ENCODE data around the gene SDF4.

SDF4 gene

GRCh38 chr1:1225913-1226312 lies 5.9 kb downstream of the SDF4 start:
- peaks cover 66% of the 10 kb centered on the region for H3K79me2 ChIP-seq (ENCODE audit: insufficient read depth, low read length)

GRCh38 chr1:1225238-1225845 lies 6.5 kb downstream of the SDF4 start:
- H3K27me3 ChIP-seq (ENCODE audit: insufficient read depth, low read length, poor library complexity), result no peaks in the 10 kb centered on the region
- H3K4me2 ChIP-seq (ENCODE audit: insufficient read depth, low read length), result no peak overlapping the region
- peaks cover 61% of the 10 kb centered on the region for H3K79me2 ChIP-seq (ENCODE audit: insufficient read depth, low read length)
- no peaks in the 10 kb centered on the region for H3K9me3 ChIP-seq (ENCODE audit: insufficient read depth, low read length, severe bottlenecking)
- H3K4me3 ChIP-seq (ENCODE audit: low read depth in 1 of 2, low read length in 2 of 2), result no peak overlapping the region
- H3K9ac ChIP-seq (ENCODE audit: low read depth, low read length), result no peak overlapping the region
- H4K20me1 ChIP-seq (ENCODE audit: insufficient read depth, low read length), result peaks cover 75% of the 10 kb centered on the region
- H3K27ac ChIP-seq (ENCODE audit: low read length), result no peak overlapping the region
- ATAC-seq (ENCODE audit: insufficient read depth, low read depth) (no peak), DNase-seq (no peak)
- TF ChIP-seq CTCF (IDR thresholded peaks at IDR 0.05; ENCODE audit: borderline replicate concordance, extremely low read depth, low read length, poor library complexity, severe bottlenecking) (no peak), EZH2 (IDR thresholded peaks at IDR 0.05; ENCODE audit: borderline replicate concordance, low read depth, low read length, severe bottlenecking) (no peak)
- H3K36me3 ChIP-seq (ENCODE audit: insufficient read depth, low read length), result peaks cover 93% of the 10 kb centered on the region
- no peak overlapping the region for H2AFZ ChIP-seq (ENCODE audit: low read depth, low read length)
- H3K4me1 ChIP-seq (ENCODE audit: insufficient read depth, low read length), result peaks cover 10% of the 10 kb centered on the region

More at GRCh38 chr1:1225913-1226312, 5.9 kb downstream of the SDF4 start:
- TF ChIP-seq CTCF (IDR thresholded peaks at IDR 0.05; ENCODE audit: borderline replicate concordance, extremely low read depth, low read length, poor library complexity, severe bottlenecking) (no peak), EZH2 (IDR thresholded peaks at IDR 0.05; ENCODE audit: borderline replicate concordance, low read depth, low read length, severe bottlenecking) (no peak)
- DNase-seq, result no peak
- H3K4me1 ChIP-seq (ENCODE audit: insufficient read depth, low read length), result peaks cover 16% of the 10 kb centered on the region
- no peak overlapping the region for H3K4me2 ChIP-seq (ENCODE audit: insufficient read depth, low read length)
- no peak overlapping the region for H3K27ac ChIP-seq (ENCODE audit: low read length)
- ATAC-seq (ENCODE audit: insufficient read depth, low read depth), result no peak
- no peak overlapping the region for H3K4me3 ChIP-seq (ENCODE audit: low read depth in 1 of 2, low read length in 2 of 2)
- H2AFZ ChIP-seq (ENCODE audit: low read depth, low read length), result no peak overlapping the region
- peaks cover 70% of the 10 kb centered on the region for H4K20me1 ChIP-seq (ENCODE audit: insufficient read depth, low read length)
- H3K36me3 ChIP-seq (ENCODE audit: insufficient read depth, low read length), result peaks cover 87% of the 10 kb centered on the region
- no peaks in the 10 kb centered on the region for H3K9me3 ChIP-seq (ENCODE audit: insufficient read depth, low read length, severe bottlenecking)
- H3K27me3 ChIP-seq (ENCODE audit: insufficient read depth, low read length, poor library complexity), result no peaks in the 10 kb centered on the region
- H3K9ac ChIP-seq (ENCODE audit: low read depth, low read length), result no peak overlapping the region

GRCh38 chr1:1223891-1224290 lies 7.9 kb downstream of the SDF4 start:
- Histone ChIP-seq H3K9me3 (ENCODE audit: insufficient read depth, low read length, severe bottlenecking) (no peaks in the 10 kb centered on the region), H4K20me1 (ENCODE audit: insufficient read depth, low read length) (peaks cover 68% of the 10 kb centered on the region), H3K4me1 (ENCODE audit: insufficient read depth, low read length) (no peaks in the 10 kb centered on the region; the same call in 1 of the 2 replicates), H2AFZ (ENCODE audit: low read depth, low read length) (no peak overlapping the region), H3K79me2 (ENCODE audit: insufficient read depth, low read length) (peaks cover 46% of the 10 kb centered on the region), H3K27ac (ENCODE audit: low read length) (no peak overlapping the region), H3K4me3 (ENCODE audit: low read depth in 1 of 2, low read length in 2 of 2) (no peak overlapping the region), H3K36me3 (ENCODE audit: insufficient read depth, low read length) (peaks cover 94% of the 10 kb centered on the region), H3K4me2 (ENCODE audit: insufficient read depth, low read length) (no peak overlapping the region), H3K9ac (ENCODE audit: low read depth, low read length) (no peak overlapping the region), H3K27me3 (ENCODE audit: insufficient read depth, low read length, poor library complexity) (no peaks in the 10 kb centered on the region)
- ATAC-seq (ENCODE audit: insufficient read depth, low read depth), result no peak
- no peak for DNase-seq
- no peak for TF ChIP-seq EZH2 (IDR thresholded peaks at IDR 0.05; ENCODE audit: borderline replicate concordance, low read depth, low read length, severe bottlenecking)
- no peak for TF ChIP-seq CTCF (IDR thresholded peaks at IDR 0.05; ENCODE audit: borderline replicate concordance, extremely low read depth, low read length, poor library complexity, severe bottlenecking)

All from DND-41 (cell line).